Lung microvascular endothelial cell (primary cell): ENCODE data around the gene OR4S2. TPM values are rescaled to one million over a fixed set of nuclear protein-coding genes. Genes with fewer than 3 reads are reported as not detected.

Source experiments
- DNase-seq, 2 donors: peaks; one replicate each; pipeline versions ENCODE4 v3.0.0 to v3.0.0-alpha.2; 2010; ENCODE audit warnings: low read depth in 2 of 2
- total RNA-seq: library from RNA; depleted of rRNA; stranded (reverse); fragments of >200 nt; gene quantifications from 2 replicates; pipeline ENCODE4 v1.2.1, GENCODE V29; 2014

OR4S2 gene
- not detected in 2 replicates for total RNA-seq

- DNase-seq = no peak
Measured at GRCh38 chr11:55648027-55648426, at the start of gene OR4S2. OR4S2 (plus strand) TSS chr11:55648327; CDS start chr11:55650904, 2,577 bp downstream.

DNA sequence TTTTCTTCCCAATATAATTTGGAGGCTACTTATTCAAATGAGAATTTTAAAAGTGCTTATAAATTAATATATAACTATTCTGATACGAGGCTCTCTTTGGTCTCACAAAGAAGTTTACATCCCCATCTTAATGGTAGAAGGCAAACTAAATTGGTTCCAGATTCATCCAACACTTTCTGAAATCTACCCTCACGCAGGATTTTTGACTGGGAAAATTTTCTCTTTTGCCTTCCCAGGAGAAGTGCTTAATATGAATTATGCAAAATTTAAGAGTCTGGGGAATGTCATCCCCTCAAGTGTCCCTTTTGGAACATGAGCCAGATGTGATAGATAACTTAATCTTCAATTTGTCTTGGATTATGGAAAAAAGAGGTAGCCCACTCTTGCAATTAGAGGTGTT, 40.6 kb upstream of the OR4S2 start, which contains the start of gene OR4C11:
OR4C11 (minus strand) TSS at position 101 of the 400 bp plus-strand sequence. CDS start 3,272 bp downstream, outside the sequence.
- DNase-seq = no peak

GRCh38 chr11:55624531-55624930, 23.6 kb upstream of the OR4S2 start:
- no peak for DNase-seq

- DNase-seq = no peak
Measured at GRCh38 chr11:55634813-55635212, 13.3 kb upstream of the OR4S2 start, which contains the start of gene OR4P4. OR4P4 (plus strand) TSS chr11:55635113.

- DNase-seq = no peak
Measured at GRCh38 chr11:55652560-55652959, 4.4 kb downstream of the OR4S2 start.

GRCh38 chr11:55655096-55655495, 7.0 kb downstream of the OR4S2 start:
- no peak for DNase-seq

DNA sequence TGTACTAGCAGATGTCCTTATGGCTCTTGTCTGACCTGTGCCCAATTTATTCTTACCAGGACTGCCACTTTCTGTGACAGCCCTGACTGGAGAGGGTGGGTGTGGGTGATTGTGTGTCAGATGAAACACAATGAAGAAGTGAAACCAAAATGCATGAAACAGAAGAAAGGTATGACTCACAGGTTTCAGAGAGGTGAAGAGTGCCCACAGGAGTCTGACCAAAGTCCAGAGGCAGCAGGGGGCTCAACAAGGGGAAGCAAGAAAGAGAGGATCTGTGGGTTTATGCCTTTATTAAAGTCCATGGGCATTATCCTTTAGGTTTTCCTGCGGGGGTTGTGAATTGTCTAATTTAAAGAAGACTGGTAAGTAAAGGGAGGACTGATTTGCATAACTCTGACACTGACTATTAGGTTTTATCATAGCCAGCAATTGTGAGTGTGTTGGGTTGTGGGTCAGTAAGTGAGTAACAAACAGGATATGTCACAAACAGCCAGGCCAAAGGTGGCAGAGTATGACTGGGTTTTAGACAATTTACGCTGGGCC, 10.0 kb downstream of the OR4S2 start:
- DNase-seq = no peak

- DNase-seq = no peak
Measured at GRCh38 chr11:55658608-55659007, 10.5 kb downstream of the OR4S2 start.

DNA sequence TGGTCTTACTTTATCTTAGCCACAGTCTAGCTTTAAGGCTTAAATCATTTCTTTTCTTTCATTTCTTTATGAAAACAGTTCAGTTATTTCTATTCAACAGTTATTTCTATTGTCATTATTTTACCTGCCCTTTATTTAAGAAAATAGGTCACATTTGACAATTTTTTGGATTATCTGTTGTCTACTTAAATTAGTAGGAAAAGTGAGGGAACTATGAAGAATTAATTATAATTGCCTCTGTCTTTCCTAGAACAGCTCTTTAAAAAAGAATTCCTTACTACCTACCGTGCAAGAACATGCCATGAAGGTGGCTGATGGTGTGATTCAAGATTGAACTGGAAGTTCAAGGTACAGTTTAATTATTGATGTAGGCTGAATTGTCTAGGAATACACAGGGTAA, 13.8 kb downstream of the OR4S2 start, which contains the start of gene OR4C6:
OR4C6 (plus strand) TSS at position 301 of the 400 bp plus-strand sequence. CDS start 2,966 bp downstream, outside the sequence.
- no peak for DNase-seq

- DNase-seq = no peak
Measured at GRCh38 chr11:55669376-55669775, 21.2 kb downstream of the OR4S2 start.

DNA sequence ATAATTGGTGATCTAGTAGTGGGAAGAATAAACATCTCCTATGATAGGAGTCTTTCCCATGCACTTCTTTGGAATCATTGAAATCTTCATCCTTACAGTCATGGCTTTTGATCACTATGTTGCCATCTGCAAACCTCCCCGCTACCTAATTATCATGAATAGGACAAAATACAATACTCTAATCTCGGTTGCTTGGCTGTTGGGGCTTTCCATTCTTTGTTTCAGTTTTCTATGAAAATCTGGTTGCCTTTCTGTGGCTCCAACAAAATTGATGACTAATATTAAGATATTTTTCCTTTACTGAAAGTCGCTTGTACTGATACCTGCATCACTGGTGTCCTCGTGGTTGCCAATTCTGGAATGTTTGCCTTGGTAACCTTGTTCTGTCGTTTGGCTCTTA, 25.7 kb downstream of the OR4S2 start:
- DNase-seq = no peak

GRCh38 chr11:55697817-55698216, 49.7 kb downstream of the OR4S2 start:
- no peak for DNase-seq

DNA sequence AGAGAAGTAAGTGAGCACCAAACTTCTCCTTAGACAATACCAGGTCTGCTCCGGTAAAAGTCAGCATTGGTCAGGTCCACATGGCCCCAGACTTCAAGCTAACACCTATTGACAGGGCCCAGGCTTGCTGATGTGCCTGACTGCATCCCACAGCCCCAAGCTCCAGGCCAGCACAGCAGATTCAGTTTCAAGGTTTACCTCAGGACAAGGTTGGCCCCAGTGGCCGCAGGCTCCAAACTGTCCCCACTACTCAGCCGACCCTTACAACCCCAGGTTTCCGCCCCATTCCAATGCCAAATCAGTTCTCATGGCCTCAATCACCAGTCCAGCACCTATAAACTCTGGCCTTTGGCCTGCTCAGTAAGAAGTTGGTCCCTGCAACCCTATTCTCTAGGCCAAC, 53.3 kb downstream of the OR4S2 start:
- no peak for DNase-seq

Other genes starting within 250 kb of the OR4S2 start
- not detected in 2 replicates for gene OR4C15, start 93.9 kb upstream of the OR4S2 start, total RNA-seq
- not detected in 2 replicates for gene OR4C16, start 76.2 kb upstream of the OR4S2 start, total RNA-seq
- gene OR4C11, start 40.7 kb upstream of the OR4S2 start, total RNA-seq = not detected in 2 replicates
- gene OR4P4, start 13.2 kb upstream of the OR4S2 start, total RNA-seq = not detected in 2 replicates
- not detected in 2 replicates for gene OR4C6, start 13.9 kb downstream of the OR4S2 start, total RNA-seq
- gene OR5D13, start 125.1 kb downstream of the OR4S2 start, total RNA-seq = not detected in 2 replicates
- gene OR5D14, start 147.2 kb downstream of the OR4S2 start, total RNA-seq = not detected in 2 replicates
- not detected in 2 replicates for gene OR5L1, start 163.0 kb downstream of the OR4S2 start, total RNA-seq
- not detected in 2 replicates for gene OR5D18, start 171.3 kb downstream of the OR4S2 start, total RNA-seq
- gene OR5L2, start 178.9 kb downstream of the OR4S2 start, total RNA-seq = not detected in 2 replicates
- gene OR5D16, start 190.4 kb downstream of the OR4S2 start, total RNA-seq = not detected in 2 replicates
- gene TRIM51, start 235.0 kb downstream of the OR4S2 start, total RNA-seq = not detected in 2 replicates